HFFc6 (cell line): ENCODE measurements around the gene SIPA1L3. TPM values are rescaled to one million over a fixed set of nuclear protein-coding genes. Genes with fewer than 3 reads are reported as not detected.

Source experiments
- DNase-seq: peaks from one replicate; pipeline ENCODE4 v3.0.0-alpha.2; 2018
- H3K27ac Mint-ChIP-seq: 2 replicates; pipeline ENCODE4 v1.8.0; 2020; ENCODE audit warnings: mild to moderate bottlenecking, mixed read lengths
- H3K27me3 Mint-ChIP-seq: 2 replicates; pipeline ENCODE4 v1.8.0; 2021; ENCODE audit warnings: mild to moderate bottlenecking, moderate library complexity, mixed read lengths; ENCODE audit not compliant: insufficient read depth
- H3K36me3 Mint-ChIP-seq: 2 replicates; pipeline ENCODE4 v1.8.0; 2021; ENCODE audit warnings: low read depth, mixed read lengths
- H3K4me1 Mint-ChIP-seq: 2 replicates; pipeline ENCODE4 v1.8.0; 2020; ENCODE audit warnings: low read depth, mixed read lengths
- H3K4me3 Mint-ChIP-seq: 2 replicates; pipeline ENCODE4 v1.8.0; 2020; ENCODE audit warnings: mild to moderate bottlenecking, moderate library complexity, mixed read lengths
- H3K9me3 Mint-ChIP-seq: 2 replicates; pipeline ENCODE4 v1.8.0; 2020; ENCODE audit warnings: mild to moderate bottlenecking, mixed read lengths
- CTCF ChIP-seq: fragments of 200-600 bp; sonication (generic); IDR thresholded peaks from 2 replicates; pipeline ENCODE4 v1.5.0; 2021; ENCODE audit warnings: antibody characterized with exemption, mild to moderate bottlenecking
- total RNA-seq, 6 experiments: library from RNA; stranded (reverse); fragmentation: NEBNext Ultra II Directional; extraction: Animal tissue kit (Norgen Biotek cat#: 25700); gene quantifications; 2 replicates in 1 of 6; 3 replicates in 5 of 6; pipeline ENCODE4 v1.2.3, GENCODE V29; 2021

Gene SIPA1L3
- total RNA-seq, 6 experiments from 2014 or later = 34.0 to 46.7 (median 41.8) TPM

DNA sequence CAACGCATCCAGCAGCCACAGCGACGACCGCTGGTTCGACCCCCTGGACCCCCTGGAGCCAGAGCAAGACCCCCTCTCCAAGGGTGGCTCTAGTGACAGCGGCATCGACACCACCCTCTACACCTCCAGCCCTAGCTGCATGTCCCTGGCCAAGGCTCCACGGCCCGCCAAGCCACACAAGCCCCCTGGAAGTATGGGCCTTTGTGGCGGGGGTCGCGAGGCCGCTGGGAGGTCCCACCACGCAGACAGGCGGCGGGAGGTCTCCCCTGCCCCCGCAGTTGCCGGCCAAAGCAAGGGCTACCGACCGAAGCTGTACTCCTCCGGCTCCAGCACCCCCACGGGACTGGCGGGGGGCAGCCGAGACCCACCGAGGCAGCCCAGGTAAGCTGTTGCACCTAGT lies 257.5 kb downstream of the SIPA1L3 start:
- H3K9me3 Mint-ChIP-seq = no peaks in the 10 kb centered on the region
- no peak overlapping the region for H3K4me3 Mint-ChIP-seq
- peaks cover 32% of the 10 kb centered on the region for H3K36me3 Mint-ChIP-seq
- TF ChIP-seq CTCF = no peak
- H3K27me3 Mint-ChIP-seq = peaks cover 4% of the 10 kb centered on the region; the same call in 1 of the 2 replicates
- DNase-seq = no peak
- H3K27ac Mint-ChIP-seq = no peak overlapping the region
- no peaks in the 10 kb centered on the region for H3K4me1 Mint-ChIP-seq

DNA sequence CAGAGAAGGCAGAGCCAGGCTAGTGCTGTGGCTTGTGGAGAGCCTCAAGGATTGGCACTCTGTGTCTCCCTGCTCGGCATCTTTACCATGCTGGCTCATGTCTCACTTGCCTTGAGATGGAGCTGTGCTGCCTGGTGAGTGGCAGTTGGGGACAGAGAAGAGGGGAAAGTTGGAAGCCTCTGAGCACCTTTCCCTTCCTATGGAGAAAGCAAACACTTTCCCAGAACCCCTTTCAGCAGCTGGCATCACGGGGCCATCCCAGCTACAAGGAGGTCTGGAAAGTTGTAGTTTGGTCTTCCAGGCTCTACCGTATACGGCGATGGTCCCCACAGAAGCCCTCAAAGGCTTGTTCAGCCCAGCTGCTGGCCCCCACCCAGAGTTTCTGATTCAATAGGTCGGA lies 258.3 kb downstream of the SIPA1L3 start:
- no peak overlapping the region; the same call in 1 of the 2 replicates for H3K27ac Mint-ChIP-seq
- H3K4me1 Mint-ChIP-seq = no peaks in the 10 kb centered on the region
- H3K4me3 Mint-ChIP-seq = no peak overlapping the region
- no peak for DNase-seq
- TF ChIP-seq CTCF = no peak
- no peaks in the 10 kb centered on the region for H3K9me3 Mint-ChIP-seq
- H3K27me3 Mint-ChIP-seq = peaks cover 4% of the 10 kb centered on the region; the same call in 1 of the 2 replicates
- peaks cover 32% of the 10 kb centered on the region for H3K36me3 Mint-ChIP-seq

DNA sequence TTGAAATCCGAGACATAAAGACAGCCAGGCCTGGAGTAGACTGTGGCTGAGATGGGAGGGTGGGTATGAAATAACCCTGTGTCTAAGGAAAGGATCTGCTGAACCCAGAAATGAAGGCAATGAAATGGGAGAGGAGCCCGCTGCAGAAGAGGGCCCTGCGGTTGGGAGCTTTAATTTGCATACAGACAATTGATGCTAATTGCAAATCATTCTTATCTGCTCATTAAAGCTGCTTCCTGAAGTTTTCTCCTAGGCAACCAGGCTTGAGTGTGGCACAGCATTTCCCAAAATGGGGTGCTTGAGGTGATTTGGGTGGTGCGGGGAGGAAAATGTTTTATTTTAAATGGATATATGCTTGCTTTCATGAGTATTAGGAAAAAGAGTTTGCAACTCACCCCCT lies 261.6 kb downstream of the SIPA1L3 start:
- Mint-ChIP-seq H3K9me3 (no peaks in the 10 kb centered on the region), H3K4me3 (no peak overlapping the region), H3K27me3 (no peaks in the 10 kb centered on the region; the same call in 1 of the 2 replicates), H3K27ac (no peak overlapping the region), H3K36me3 (peaks cover 6% of the 10 kb centered on the region; the same call in 1 of the 2 replicates), H3K4me1 (no peaks in the 10 kb centered on the region)
- no peak for DNase-seq
- no peak for TF ChIP-seq CTCF

DNA sequence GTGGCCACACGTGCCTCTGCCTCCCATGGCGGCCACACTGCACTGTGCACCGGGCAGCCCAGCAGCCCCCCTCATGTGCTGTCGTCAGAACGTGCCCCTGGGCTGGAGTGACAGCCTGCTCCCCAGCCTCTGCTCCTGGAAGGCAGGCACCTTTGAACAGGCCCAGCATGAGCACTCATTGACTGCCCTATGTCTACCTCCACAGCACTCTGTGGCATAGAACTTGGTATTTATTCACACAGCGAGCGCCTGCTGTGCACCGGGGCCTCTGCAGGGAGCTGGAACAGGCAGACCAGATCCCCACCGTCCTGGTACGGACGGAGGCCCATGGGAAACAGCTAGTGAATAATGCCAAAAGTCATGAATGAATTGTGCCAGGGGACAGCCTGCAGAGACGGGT lies 263.3 kb downstream of the SIPA1L3 start:
- no peaks in the 10 kb centered on the region for H3K36me3 Mint-ChIP-seq
- DNase-seq = no peak

DNA sequence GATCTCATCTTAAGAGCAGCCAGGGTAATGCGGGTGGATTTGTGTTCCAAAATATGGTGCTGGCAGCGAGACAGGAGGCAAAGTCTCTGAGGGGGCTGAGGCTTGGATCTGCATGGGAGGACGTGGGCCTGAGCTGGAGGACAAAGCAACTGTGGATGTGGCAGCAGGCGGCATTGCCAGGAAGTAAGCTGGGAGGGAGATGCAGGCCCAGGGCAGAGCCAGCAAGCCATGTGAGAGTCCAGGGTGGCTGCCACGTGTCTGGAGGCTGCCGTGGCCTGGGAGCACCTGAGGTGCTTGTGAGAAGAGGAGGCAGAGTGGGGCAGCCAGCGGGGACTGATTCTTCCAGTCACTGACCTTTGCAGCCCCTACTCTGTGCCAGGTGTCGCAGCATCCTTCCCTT lies 265.0 kb downstream of the SIPA1L3 start:
- no peaks in the 10 kb centered on the region for H3K9me3 Mint-ChIP-seq
- no peak for DNase-seq
- no peak overlapping the region for H3K4me3 Mint-ChIP-seq
- H3K4me1 Mint-ChIP-seq = no peaks in the 10 kb centered on the region
- H3K27me3 Mint-ChIP-seq = peaks cover 5% of the 10 kb centered on the region
- no peak for TF ChIP-seq CTCF
- no peaks in the 10 kb centered on the region for H3K36me3 Mint-ChIP-seq
- H3K27ac Mint-ChIP-seq = no peak overlapping the region

More for the DNA sequence above, 263.3 kb downstream of the SIPA1L3 start:
- no peak overlapping the region for H3K27ac Mint-ChIP-seq
- no peak overlapping the region for H3K4me3 Mint-ChIP-seq
- peaks cover 4% of the 10 kb centered on the region for H3K27me3 Mint-ChIP-seq
- TF ChIP-seq CTCF = no peak
- H3K9me3 Mint-ChIP-seq = no peaks in the 10 kb centered on the region
- no peaks in the 10 kb centered on the region for H3K4me1 Mint-ChIP-seq
